MM.1S (cell line): ENCODE data around the gene ADAMTS2.

Experiments
- CTCF ChIP-seq: fragments of 300-600 bp; sonication (generic); IDR thresholded peaks from 2 replicates; pipeline ENCODE4 v1.5.1; 2016; ENCODE audit warnings: antibody characterized with exemption, low read length, mixed read lengths
- EZH2phosphoT487 ChIP-seq: fragments of 300-600 bp; sonication (generic); IDR thresholded peaks from 2 replicates; pipeline ENCODE4 v1.6.1; 2018; ENCODE audit warnings: antibody characterized with exemption, low read length

DNA sequence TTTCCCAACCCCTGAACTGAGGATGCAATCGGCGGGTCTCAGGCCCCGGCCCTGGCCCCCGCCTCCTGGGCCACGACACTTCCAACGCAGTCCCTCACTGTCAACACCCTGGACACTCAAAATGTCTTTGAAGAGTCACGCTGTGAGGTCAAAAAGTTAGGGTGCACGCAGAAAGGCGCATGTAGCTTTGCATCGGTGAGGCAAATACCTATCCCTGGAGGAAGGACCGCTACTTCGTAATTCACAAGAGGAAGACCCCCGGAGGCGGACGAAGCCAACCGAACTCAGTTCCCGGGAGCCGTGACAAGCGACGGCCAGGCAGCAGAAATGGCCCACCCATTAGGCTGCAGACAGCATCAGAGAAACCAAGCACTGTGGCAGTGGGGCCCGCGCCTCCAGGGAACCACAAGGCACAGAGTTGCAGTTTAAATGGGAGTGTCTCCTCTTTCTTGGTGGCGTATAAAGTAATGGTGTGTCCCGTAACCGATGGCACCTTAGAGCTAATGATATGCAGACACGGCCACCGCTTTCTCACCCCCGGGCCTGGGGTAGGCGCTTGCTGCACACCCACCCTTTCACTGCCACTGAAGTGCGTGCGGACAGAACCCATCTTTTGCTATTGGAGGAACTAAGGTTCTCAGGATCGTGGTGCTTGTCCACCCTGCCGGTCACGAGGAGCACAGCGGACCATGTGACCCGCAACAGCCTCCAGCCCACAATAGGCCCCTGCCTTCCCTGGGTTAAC, 9.0 kb downstream of the ADAMTS2 start:
- TF ChIP-seq CTCF (no peak), EZH2phosphoT487 (no peak)
